GM20000 (cell line): ENCODE data around the gene RAB3B.
A peak's percentile ranks its signal among the peaks of the same experiment; 100 is the strongest.

Experiments
- DNase-seq: peaks from one replicate; pipeline ENCODE4 v3.0.0; 2012; ENCODE audit warnings: low spot score
- TF ChIP-seq, protein P1 (sequence below): IDR thresholded peaks from 2 replicates; pipeline ENCODE4 v1.5.1; 2012; ENCODE audit warnings: mild to moderate bottlenecking, control low read depth; ENCODE audit errors: extremely low read depth, missing control alignments

The RAB3B gene

GRCh38 chr1:51958824-51959223 lies 31.7 kb downstream of the RAB3B start:
- DNase-seq: no peak
- TF ChIP-seq, protein P1, sequence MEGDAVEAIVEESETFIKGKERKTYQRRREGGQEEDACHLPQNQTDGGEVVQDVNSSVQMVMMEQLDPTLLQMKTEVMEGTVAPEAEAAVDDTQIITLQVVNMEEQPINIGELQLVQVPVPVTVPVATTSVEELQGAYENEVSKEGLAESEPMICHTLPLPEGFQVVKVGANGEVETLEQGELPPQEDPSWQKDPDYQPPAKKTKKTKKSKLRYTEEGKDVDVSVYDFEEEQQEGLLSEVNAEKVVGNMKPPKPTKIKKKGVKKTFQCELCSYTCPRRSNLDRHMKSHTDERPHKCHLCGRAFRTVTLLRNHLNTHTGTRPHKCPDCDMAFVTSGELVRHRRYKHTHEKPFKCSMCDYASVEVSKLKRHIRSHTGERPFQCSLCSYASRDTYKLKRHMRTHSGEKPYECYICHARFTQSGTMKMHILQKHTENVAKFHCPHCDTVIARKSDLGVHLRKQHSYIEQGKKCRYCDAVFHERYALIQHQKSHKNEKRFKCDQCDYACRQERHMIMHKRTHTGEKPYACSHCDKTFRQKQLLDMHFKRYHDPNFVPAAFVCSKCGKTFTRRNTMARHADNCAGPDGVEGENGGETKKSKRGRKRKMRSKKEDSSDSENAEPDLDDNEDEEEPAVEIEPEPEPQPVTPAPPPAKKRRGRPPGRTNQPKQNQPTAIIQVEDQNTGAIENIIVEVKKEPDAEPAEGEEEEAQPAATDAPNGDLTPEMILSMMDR: no peak

DNA sequence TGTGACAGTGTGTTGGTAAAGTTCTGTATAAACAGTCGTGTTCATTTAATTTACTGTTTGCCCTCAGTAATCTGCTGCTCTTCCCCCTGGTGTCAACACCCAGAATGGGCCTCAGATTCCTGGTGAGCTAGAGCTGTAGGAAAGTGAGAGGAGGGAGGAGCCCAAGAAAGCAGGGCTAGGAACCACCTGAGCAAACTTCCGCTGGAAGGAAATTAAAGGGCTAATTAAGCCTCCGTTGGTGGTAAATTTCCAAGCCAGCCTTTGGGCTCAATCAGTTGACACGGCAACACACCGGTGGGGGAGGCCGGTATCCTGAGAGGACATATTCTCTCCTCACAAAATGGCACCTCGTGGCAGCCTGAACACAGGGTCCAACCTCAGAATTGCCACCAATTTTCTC lies 32.9 kb downstream of the RAB3B start:
- TF ChIP-seq, protein P1: no peak
- no peak for DNase-seq

- no peak for DNase-seq
- TF ChIP-seq, protein P1: no peak
These were observed 33.7 kb downstream of the RAB3B start for GRCh38 chr1:51956528-51957509.

DNA sequence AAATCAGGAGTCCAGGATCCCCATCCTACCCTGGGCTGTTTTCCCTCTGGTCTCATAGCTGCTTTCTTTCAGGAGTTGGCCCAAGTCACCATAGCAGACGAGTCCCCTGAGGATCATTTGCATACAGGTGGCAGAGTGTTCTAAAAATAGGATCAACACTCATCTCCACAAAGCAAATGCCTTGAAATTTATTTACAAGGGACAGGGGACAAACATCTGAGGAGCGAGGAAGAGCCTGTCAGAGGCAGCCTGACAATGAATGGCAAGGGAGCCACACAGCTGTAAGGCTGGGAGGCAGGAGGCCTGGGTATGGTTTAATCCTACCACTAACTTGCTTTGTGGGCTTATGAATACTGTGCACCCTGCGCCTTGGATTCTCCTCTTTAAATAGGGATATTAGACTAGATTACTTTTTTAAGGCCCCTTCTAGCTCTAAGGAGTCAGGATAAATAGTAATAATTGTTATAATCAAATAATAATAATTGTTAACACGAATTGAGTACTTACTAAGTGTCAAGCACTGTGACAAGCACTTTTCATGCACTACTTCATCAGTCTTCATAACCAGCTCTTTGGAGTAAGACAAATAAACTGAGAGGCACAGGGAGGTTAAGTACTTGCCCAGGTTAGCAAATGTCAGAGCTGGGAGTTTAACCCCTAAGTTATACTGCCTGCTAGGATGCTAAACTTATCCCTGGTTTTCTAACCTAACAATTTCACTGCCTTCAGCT lies 34.5 kb downstream of the RAB3B start:
- TF ChIP-seq, protein P1: no peak
- peak; percentile 19 for DNase-seq

DNA sequence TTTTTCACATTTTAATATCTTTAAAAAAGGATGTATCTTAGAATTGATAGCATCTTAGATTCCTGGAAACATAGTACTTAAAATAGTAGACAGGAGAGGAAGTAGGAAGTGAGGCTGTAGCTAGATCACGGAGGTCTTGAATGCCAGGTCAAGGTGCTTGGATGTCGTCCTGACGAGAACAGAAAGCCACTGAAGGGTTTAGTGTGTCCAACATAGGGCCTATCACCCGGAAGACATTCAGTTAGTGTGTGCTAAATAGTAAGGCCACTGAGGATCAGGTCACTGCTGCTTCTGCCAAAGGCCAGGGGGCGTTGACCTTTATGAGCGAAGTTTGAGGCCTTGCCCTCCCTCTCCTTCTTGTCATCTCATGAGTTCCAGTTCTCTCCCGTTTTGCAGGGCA lies 35.7 kb downstream of the RAB3B start:
- no peak for DNase-seq
- TF ChIP-seq, protein P1: no peak

DNA sequence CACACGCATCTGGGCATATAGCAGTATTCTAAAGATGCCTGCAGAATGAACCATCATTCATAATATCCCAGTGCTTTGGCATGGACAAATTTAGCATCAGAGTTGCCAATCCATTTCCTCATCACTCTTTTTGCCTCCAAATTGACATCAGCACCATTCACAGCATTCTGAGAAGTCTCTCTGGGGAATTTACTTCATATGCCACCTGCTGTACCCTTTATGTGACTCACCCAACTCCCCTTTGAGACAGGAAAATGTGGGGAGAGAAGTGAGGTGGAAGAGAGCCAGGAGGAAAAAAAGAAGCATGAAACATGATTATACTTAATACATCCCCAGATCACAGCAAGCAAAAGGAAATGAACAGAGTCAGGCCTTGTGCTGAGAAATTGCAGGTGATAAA lies 37.4 kb downstream of the RAB3B start:
- TF ChIP-seq, protein P1: no peak
- DNase-seq: no peak

DNA sequence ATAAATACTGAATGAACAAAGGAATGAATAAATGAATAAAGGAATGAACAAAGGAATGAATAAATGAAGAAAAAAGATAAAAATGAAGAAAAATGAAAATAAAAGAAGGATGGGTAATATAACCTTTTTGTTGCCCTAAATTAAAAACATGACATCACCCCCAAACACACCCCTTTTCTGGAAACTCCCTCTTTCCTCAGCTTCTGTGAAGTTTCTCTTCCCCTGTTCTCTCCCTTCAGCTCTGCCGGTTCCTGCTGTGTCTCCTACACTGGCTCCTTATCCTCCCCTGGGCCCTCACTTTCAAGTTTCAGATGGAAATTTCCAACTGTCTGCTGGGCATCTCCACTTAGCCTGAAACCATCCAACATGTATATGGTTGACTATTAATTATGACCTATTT lies 37.9 kb downstream of the RAB3B start:
- TF ChIP-seq, protein P1: no peak
- peak; percentile 29 for DNase-seq
